HUES48 (cell line): Measurements from ENCODE around the gene UCP3.

Source experiments
- H3K27ac ChIP-seq: one replicate; pipeline ENCODE4 v1.7.0; 2013; ENCODE audit warnings: low read depth, low read length, inconsistent platforms
- H3K27me3 ChIP-seq: 2 replicates; pipeline ENCODE4 v1.6.1; 2013; ENCODE audit warnings: mild to moderate bottlenecking, low read length; ENCODE audit not compliant: control insufficient read depth, insufficient read depth
- H3K36me3 ChIP-seq: 2 replicates; pipeline ENCODE4 v1.6.1; 2013; ENCODE audit warnings: low read length; ENCODE audit not compliant: control insufficient read depth, insufficient read depth
- H3K4me1 ChIP-seq: 2 replicates; pipeline ENCODE4 v1.6.1; 2013; ENCODE audit warnings: mild to moderate bottlenecking, low read length; ENCODE audit not compliant: control insufficient read depth, insufficient read depth
- H3K4me3 ChIP-seq: 2 replicates; pipeline ENCODE4 v1.5.1; 2013; ENCODE audit warnings: mild to moderate bottlenecking, low read depth, low read length
- H3K9ac ChIP-seq: 2 replicates; pipeline ENCODE4 v1.6.1; 2013; ENCODE audit warnings: mild to moderate bottlenecking, low read depth, low read length, moderate library complexity
- H3K9me3 ChIP-seq: 2 replicates; pipeline ENCODE4 v1.6.1; 2013; ENCODE audit warnings: low read length; ENCODE audit not compliant: control insufficient read depth, insufficient read depth

UCP3 gene

GRCh38 chr11:73983741-73984538, 24.9 kb downstream of the UCP3 start:
- Histone ChIP-seq H3K27me3 (no peaks in the 10 kb centered on the region), H3K27ac (peak overlapping the region; percentile 91), H3K36me3 (peaks cover 24% of the 10 kb centered on the region), H3K9me3 (no peaks in the 10 kb centered on the region), H3K4me1 (peaks cover 13% of the 10 kb centered on the region), H3K9ac (0 out of 2 replicates have a peak overlapping the region, but pooled peaks have one; percentile 6), H3K4me3 (peak overlapping the region; percentile 84; the same call in 1 of the 2 replicates)

DNA sequence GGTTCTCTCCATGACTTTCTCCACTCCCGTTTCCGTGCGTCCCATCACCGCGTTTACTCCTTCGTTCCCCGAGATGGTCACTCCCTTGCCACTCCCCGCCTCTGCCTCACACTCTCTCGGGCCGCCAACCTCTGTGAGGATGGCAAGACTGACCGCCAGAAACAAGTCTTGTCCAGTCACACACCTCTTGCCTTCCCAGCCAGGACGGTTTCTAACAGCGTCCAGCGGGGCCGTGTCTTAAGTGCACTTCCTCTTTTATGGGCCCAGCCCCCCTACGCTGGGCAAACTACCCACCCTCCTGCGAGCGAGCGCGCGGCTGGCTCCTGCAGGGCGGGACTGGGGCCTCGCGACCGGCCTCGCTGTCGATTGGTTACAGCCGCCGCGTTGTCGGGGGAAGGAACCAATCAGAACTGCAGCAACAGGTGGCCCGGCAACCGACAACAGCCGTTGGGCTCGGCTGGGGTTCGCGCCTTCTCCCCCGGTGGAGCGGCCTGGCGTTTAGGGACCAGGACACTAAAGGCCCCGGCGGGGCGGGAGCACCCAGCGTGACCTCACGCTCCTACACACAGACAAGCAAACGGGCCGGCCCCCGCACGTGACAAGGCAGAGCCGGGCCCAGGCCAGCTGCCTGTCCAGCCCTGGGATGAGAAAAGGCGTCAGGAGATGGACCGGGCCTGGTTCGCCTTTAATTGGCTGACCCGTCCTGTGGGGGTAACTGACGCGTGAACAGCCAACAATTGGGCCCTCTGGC, 25.7 kb downstream of the UCP3 start:
- peaks cover 13% of the 10 kb centered on the region for H3K4me1 ChIP-seq
- H3K4me3 ChIP-seq: peak overlapping the region; percentile 84
- no peaks in the 10 kb centered on the region for H3K27me3 ChIP-seq
- peak overlapping the region; percentile 58 for H3K9ac ChIP-seq
- H3K36me3 ChIP-seq: peaks cover 32% of the 10 kb centered on the region
- peak overlapping the region; percentile 91 for H3K27ac ChIP-seq
- no peaks in the 10 kb centered on the region for H3K9me3 ChIP-seq

- H3K9me3 ChIP-seq: no peaks in the 10 kb centered on the region
- H3K27ac ChIP-seq: peak within 1 kb of the TSS; percentile 91
- no peaks in the 10 kb centered on the region for H3K27me3 ChIP-seq
- H3K4me1 ChIP-seq: peaks cover 13% of the 10 kb centered on the region
- H3K9ac ChIP-seq: peak within 1 kb of the TSS; percentile 58
- peaks cover 37% of the 10 kb centered on the region for H3K36me3 ChIP-seq
- H3K4me3 ChIP-seq: peak within 1 kb of the TSS; percentile 84
Observed at GRCh38 chr11:73982595-73982989, 26.3 kb downstream of the UCP3 start, which contains the start of gene UCP2. Gene UCP2 (minus strand): TSS chr11:73982843. CDS start chr11:73978378, 4,465 bp downstream.

- Histone ChIP-seq H3K36me3 (peaks cover 51% of the 10 kb centered on the region), H3K9ac (no peak overlapping the region), H3K4me1 (peaks cover 13% of the 10 kb centered on the region), H3K27me3 (no peaks in the 10 kb centered on the region), H3K4me3 (peak overlapping the region; percentile 84), H3K27ac (no peak overlapping the region), H3K9me3 (no peaks in the 10 kb centered on the region)
Observed at GRCh38 chr11:73981051-73981805, 27.7 kb downstream of the UCP3 start.

GRCh38 chr11:73980001-73980961, 28.6 kb downstream of the UCP3 start:
- Histone ChIP-seq H3K36me3 (peaks cover 60% of the 10 kb centered on the region), H3K9me3 (no peaks in the 10 kb centered on the region), H3K4me1 (peaks cover 13% of the 10 kb centered on the region), H3K27ac (no peak overlapping the region), H3K9ac (no peak overlapping the region), H3K4me3 (no peak overlapping the region), H3K27me3 (no peaks in the 10 kb centered on the region)

GRCh38 chr11:73978576-73979086, 30.3 kb downstream of the UCP3 start:
- Histone ChIP-seq H3K9me3 (no peaks in the 10 kb centered on the region), H3K4me3 (no peak overlapping the region), H3K9ac (no peak overlapping the region), H3K36me3 (peaks cover 77% of the 10 kb centered on the region), H3K27me3 (no peaks in the 10 kb centered on the region), H3K27ac (no peak overlapping the region), H3K4me1 (peaks cover 13% of the 10 kb centered on the region)

- H3K27me3 ChIP-seq: no peaks in the 10 kb centered on the region
- no peak overlapping the region for H3K9ac ChIP-seq
- no peaks in the 10 kb centered on the region for H3K9me3 ChIP-seq
- H3K36me3 ChIP-seq: peaks cover 77% of the 10 kb centered on the region
- no peak overlapping the region for H3K27ac ChIP-seq
- H3K4me1 ChIP-seq: peaks cover 13% of the 10 kb centered on the region
- H3K4me3 ChIP-seq: no peak overlapping the region
Observed at GRCh38 chr11:73977856-73978519, 30.9 kb downstream of the UCP3 start.

DNA sequence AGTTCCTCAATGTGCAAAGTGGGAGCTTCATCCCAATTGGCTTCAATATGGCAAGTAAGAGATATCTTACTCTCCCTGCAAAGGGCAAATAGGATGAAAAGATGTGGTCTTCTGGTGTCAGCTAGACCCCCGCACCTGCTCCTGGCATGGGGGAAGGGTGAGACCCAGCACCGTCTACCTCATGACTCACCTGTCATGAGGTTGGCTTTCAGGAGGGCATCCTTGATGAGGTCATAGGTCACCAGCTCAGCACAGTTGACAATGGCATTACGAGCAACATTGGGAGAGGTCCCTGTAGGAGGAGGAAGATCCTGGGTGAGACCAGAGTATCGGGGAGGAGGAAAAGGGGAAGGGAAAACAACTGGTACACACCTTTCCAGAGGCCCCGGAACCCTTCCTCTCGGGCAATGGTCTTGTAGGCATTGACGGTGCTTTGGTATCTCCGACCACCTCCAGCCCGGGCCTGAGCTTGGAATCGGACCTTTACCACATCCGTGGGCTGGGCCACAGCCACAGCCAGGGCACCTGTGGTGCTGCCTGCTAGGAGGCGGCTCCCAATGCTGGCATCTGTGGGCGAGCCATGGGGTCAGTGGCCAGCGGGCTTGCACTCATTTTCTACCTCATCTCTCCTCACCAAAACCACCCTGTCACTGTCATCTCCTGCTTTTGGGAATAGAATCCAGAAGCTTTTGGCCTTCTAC, 32.3 kb downstream of the UCP3 start:
- H3K4me1 ChIP-seq: peaks cover 13% of the 10 kb centered on the region
- no peak overlapping the region for H3K4me3 ChIP-seq
- no peak overlapping the region for H3K9ac ChIP-seq
- no peak overlapping the region for H3K27ac ChIP-seq
- H3K9me3 ChIP-seq: no peaks in the 10 kb centered on the region
- peaks cover 77% of the 10 kb centered on the region for H3K36me3 ChIP-seq
- H3K27me3 ChIP-seq: no peaks in the 10 kb centered on the region

DNA sequence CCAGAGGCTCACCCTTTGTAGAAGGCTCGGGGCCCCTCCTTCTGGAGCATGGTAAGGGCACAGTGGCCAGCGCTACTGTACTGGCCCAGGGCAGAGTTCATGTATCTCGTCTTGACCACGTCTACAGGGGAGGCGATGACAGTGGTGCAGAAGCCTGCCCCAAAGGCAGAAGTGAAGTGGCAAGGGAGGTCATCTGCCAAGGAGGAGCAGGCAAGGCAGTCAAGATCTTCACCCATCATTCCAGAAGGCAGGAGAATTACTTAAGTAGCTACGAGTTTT, 33.5 kb downstream of the UCP3 start:
- Histone ChIP-seq H3K4me1 (peaks cover 8% of the 10 kb centered on the region), H3K36me3 (peaks cover 67% of the 10 kb centered on the region), H3K9ac (no peak overlapping the region)

More for the DNA sequence above, 33.5 kb downstream of the UCP3 start:
- Histone ChIP-seq H3K27ac (no peak overlapping the region), H3K9me3 (no peaks in the 10 kb centered on the region), H3K4me3 (no peak overlapping the region), H3K27me3 (no peaks in the 10 kb centered on the region)
